ENCODE results near the gene RGS13.

- TF ChIP-seq EP300 (IDR thresholded peaks at IDR 0.05) (no peak), POLR2A (IDR thresholded peaks at IDR 0.05) (no peak), CTCF (IDR thresholded peaks at IDR 0.05) (no peak)
Measured at GRCh38 chr1:192657760-192658159, 21.8 kb downstream of the RGS13 start.

Measured in tibial nerve (tissue), 4 donors.